ENCODE results near the gene ADH1C.

The ADH1C gene

GRCh38 chr4:99352602-99353537, at the start of gene ADH1C:
Gene ADH1C (minus strand): TSS chr4:99352746. CDS start chr4:99352675, 71 bp downstream.
- in situ Hi-C loops (cut with MboI; ENCODE audit: low sequenced_read_pairs, unreplicated experiment): no loop called here
- TF ChIP-seq CTCF (IDR thresholded peaks at IDR 0.05; ENCODE audit: borderline replicate concordance, control extremely low read depth, extremely low read depth, insufficient read depth, missing control alignments): no peak
- no peak for DNase-seq (ENCODE audit: low spot score)

GRCh38 chr4:99400831-99401230, 48.3 kb upstream of the ADH1C start:
- no peak for TF ChIP-seq CTCF (IDR thresholded peaks at IDR 0.05; ENCODE audit: borderline replicate concordance, control extremely low read depth, extremely low read depth, insufficient read depth, missing control alignments)
- in situ Hi-C loops (cut with MboI; ENCODE audit: low sequenced_read_pairs, unreplicated experiment): loop anchor here (25.0 kb wide), 2 partner anchors 289 to 414 kb away; partner anchors contain the start of gene METAP1
- no peak for DNase-seq (ENCODE audit: low spot score)

GRCh38 chr4:99399017-99399416, 46.5 kb upstream of the ADH1C start:
- in situ Hi-C loops (cut with MboI; ENCODE audit: low sequenced_read_pairs, unreplicated experiment): no loop called here
- TF ChIP-seq CTCF (IDR thresholded peaks at IDR 0.05; ENCODE audit: borderline replicate concordance, control extremely low read depth, extremely low read depth, insufficient read depth, missing control alignments): no peak
- no peak for DNase-seq (ENCODE audit: low spot score)

GRCh38 chr4:99395595-99396364, 43.2 kb upstream of the ADH1C start:
- TF ChIP-seq CTCF (IDR thresholded peaks at IDR 0.05; ENCODE audit: borderline replicate concordance, control extremely low read depth, extremely low read depth, insufficient read depth, missing control alignments): no peak
- in situ Hi-C loops (cut with MboI; ENCODE audit: low sequenced_read_pairs, unreplicated experiment): no loop called here
- DNase-seq (ENCODE audit: low spot score): no peak

- DNase-seq (ENCODE audit: low spot score): no peak
- TF ChIP-seq CTCF (IDR thresholded peaks at IDR 0.05; ENCODE audit: borderline replicate concordance, control extremely low read depth, extremely low read depth, insufficient read depth, missing control alignments): no peak
- in situ Hi-C loops (cut with MboI; ENCODE audit: low sequenced_read_pairs, unreplicated experiment): no loop called here
Observed at GRCh38 chr4:99394896-99395295, 42.4 kb upstream of the ADH1C start.

GRCh38 chr4:99390055-99390454, 37.5 kb upstream of the ADH1C start:
- no peak for DNase-seq (ENCODE audit: low spot score)
- TF ChIP-seq CTCF (IDR thresholded peaks at IDR 0.05; ENCODE audit: borderline replicate concordance, control extremely low read depth, extremely low read depth, insufficient read depth, missing control alignments): no peak
- in situ Hi-C loops (cut with MboI; ENCODE audit: low sequenced_read_pairs, unreplicated experiment): no loop called here
